ENCODE results near the gene TAC4.

GRCh38 chr17:49848739-49849138 is 870 bp upstream of the TAC4 start:
- TF ChIP-seq POLR2AphosphoS5 (IDR thresholded peaks at IDR 0.05) (no peak), CTCF (IDR thresholded peaks at IDR 0.05) (no peak), POLR2A (IDR thresholded peaks at IDR 0.05) (no peak)

Data from gastroesophageal sphincter (tissue), 3 donors.